Ishikawa (cell line): ENCODE measurements around the gene COMMD6.

Source experiments
- CEBPB ChIP-seq: IDR thresholded peaks from 2 replicates; pipeline ENCODE4 v1.6.1; 2012
- CREB1 ChIP-seq: IDR thresholded peaks from 2 replicates; pipeline ENCODE4 v1.6.1; 2012; ENCODE audit warnings: low read depth
- EGR1 ChIP-seq: IDR thresholded peaks from 2 replicates; pipeline ENCODE4 v1.6.1; 2012
- EP300 ChIP-seq: IDR thresholded peaks from 2 replicates; pipeline ENCODE4 v1.6.1; 2012; ENCODE audit warnings: borderline replicate concordance
- FOXM1 ChIP-seq: IDR thresholded peaks from 2 replicates; pipeline ENCODE4 v1.6.1; 2012; ENCODE audit warnings: low read depth, borderline replicate concordance
- MAX ChIP-seq: IDR thresholded peaks from 2 replicates; pipeline ENCODE4 v1.6.1; 2012
- NFIC ChIP-seq: IDR thresholded peaks from 2 replicates; pipeline ENCODE4 v1.6.1; 2012
- RAD21 ChIP-seq: IDR thresholded peaks from 2 replicates; pipeline ENCODE4 v1.6.1; 2012; ENCODE audit warnings: low read depth
- REST ChIP-seq: IDR thresholded peaks from 2 replicates; pipeline ENCODE4 v1.6.1; 2012; ENCODE audit warnings: low read depth, mild to moderate bottlenecking
- TAF1 ChIP-seq: IDR thresholded peaks from 2 replicates; pipeline ENCODE4 v1.6.1; 2012; ENCODE audit warnings: low read depth, mild to moderate bottlenecking
- TCF12 ChIP-seq: IDR thresholded peaks from 2 replicates; pipeline ENCODE4 v1.6.1; 2012; ENCODE audit warnings: low read depth
- TEAD4 ChIP-seq: IDR thresholded peaks from 2 replicates; pipeline ENCODE4 v1.6.1; 2012
- YY1 ChIP-seq: IDR thresholded peaks from 2 replicates; pipeline ENCODE4 v1.6.1; 2012; ENCODE audit warnings: low read depth
- ZBTB7A ChIP-seq: IDR thresholded peaks from 2 replicates; pipeline ENCODE4 v1.6.1; 2012; ENCODE audit warnings: low read depth

- TF ChIP-seq TAF1 (no peak), NFIC (no peak), ZBTB7A (no peak), CREB1 (no peak), YY1 (no peak), REST (no peak), TCF12 (no peak), CEBPB (no peak), FOXM1 (no peak), EGR1 (no peak), EP300 (no peak), RAD21 (no peak), TEAD4 (no peak), MAX (no peak)
Measured at GRCh38 chr13:75581874-75582640, 44.4 kb upstream of the COMMD6 start.
